Natural killer cell (primary cell): ENCODE data around the gene OR1N1. TPM values are rescaled to one million over a fixed set of nuclear protein-coding genes. Genes with fewer than 3 reads are reported as not detected.

Experiments used
- ATAC-seq, 3 donors: fragments of 150-1000 bp in 2 of 3; fragments of 200-7000 bp in 1 of 3; cut with Tn5 transposase; 1 replicate in 1 of 3; 2 replicates in 2 of 3; pipeline ENCODE4 v1.10.0; 2021; ENCODE audit warnings: mild to moderate bottlenecking in 2 of 3, moderate library complexity in 2 of 3
- DNase-seq, 2 donors: peaks; one replicate each; pipeline versions ENCODE4 v3.0.0 to v3.0.0-alpha.2; 2013 to 2021; ENCODE audit warnings: mixed read lengths in 1 of 2
- H3K27ac ChIP-seq: one replicate; pipeline ENCODE4 v1.5.1; 2013; ENCODE audit warnings: mild to moderate bottlenecking, low read length
- H3K27me3 ChIP-seq: one replicate; pipeline ENCODE4 v1.6.1; 2013; ENCODE audit warnings: low read length; ENCODE audit not compliant: control insufficient read depth, insufficient read depth
- H3K36me3 ChIP-seq: one replicate; pipeline ENCODE4 v1.6.1; 2013; ENCODE audit warnings: low read length; ENCODE audit not compliant: control insufficient read depth, insufficient read depth
- H3K4me1 ChIP-seq: one replicate; pipeline ENCODE4 v1.6.1; 2013; ENCODE audit warnings: low read length; ENCODE audit not compliant: control insufficient read depth, insufficient read depth
- H3K4me3 ChIP-seq: one replicate; pipeline ENCODE4 v1.5.1; 2013; ENCODE audit warnings: low read length
- H3K9me3 ChIP-seq: one replicate; pipeline ENCODE4 v1.6.1; 2013; ENCODE audit warnings: low read length; ENCODE audit not compliant: control insufficient read depth, insufficient read depth
- H3K27ac Mint-ChIP-seq, 2 donors: one replicate each; pipeline ENCODE4 v1.8.0; 2022; ENCODE audit warnings: mild to moderate bottlenecking in 2 of 2, mixed read lengths in 2 of 2, moderate library complexity in 1 of 2
- H3K27me3 Mint-ChIP-seq, 2 donors: one replicate each; pipeline ENCODE4 v1.8.0; 2022; ENCODE audit warnings: low read depth in 2 of 2, mixed read lengths in 2 of 2
- H3K36me3 Mint-ChIP-seq: one replicate; pipeline ENCODE4 v1.8.0; 2022; ENCODE audit warnings: mixed read lengths
- H3K4me1 Mint-ChIP-seq, 2 donors: one replicate each; pipeline ENCODE4 v1.8.0; 2022; ENCODE audit warnings: mixed read lengths in 2 of 2
- H3K4me3 Mint-ChIP-seq: one replicate; pipeline ENCODE4 v1.8.0; 2022; ENCODE audit warnings: mild to moderate bottlenecking, moderate library complexity, mixed read lengths
- H3K9me3 Mint-ChIP-seq, 2 donors: one replicate each; pipeline ENCODE4 v1.8.0; 2022; ENCODE audit warnings: mixed read lengths in 2 of 2
- CTCF ChIP-seq: fragments of 200-600 bp; IDR thresholded peaks from one replicate; pipeline ENCODE4 v1.8.0; 2022; ENCODE audit warnings: antibody characterized with exemption
- WGBS: methylation state at CpG from one replicate; pipeline ENCODE4 v1.1.7; 2013; ENCODE audit warnings: missing lambda C conversion rate; ENCODE audit not compliant: insufficient coverage; 5-methylcytosine and 5-hydroxymethylcytosine counted together
- intact Hi-C: fragments of 100-400 bp; cut with micrococcal nuclease; formaldehyde crosslinking; loops from one replicate; pipeline ENCODE4 v1.14.2; 2022
- total RNA-seq, 4 donors: library from RNA; stranded (reverse); fragments of 120-200 nt in 1 of 4; gene quantifications; one replicate each; pipeline versions ENCODE4 v1.2.3 to v1.2.4, GENCODE V29; 2013 to 2022

The OR1N1 gene
- total RNA-seq, 3 donors from 2014 or later (not counting 1 experiment from before 2014, with no cell fraction given): not detected

- Histone ChIP-seq H3K4me3 (no peak within 1 kb of the TSS), H3K27ac (no peak within 1 kb of the TSS), H3K4me1 (no peaks in the 10 kb centered on the region), H3K36me3 (no peaks in the 10 kb centered on the region), H3K9me3 (no peaks in the 10 kb centered on the region), H3K27me3 (no peaks in the 10 kb centered on the region)
- no peak for TF ChIP-seq CTCF
- intact Hi-C loops: no loop called here
- Mint-ChIP-seq H3K27me3 (peaks cover 44 to 80% of the 10 kb centered on the region in 2 donors), H3K4me3 (no peak within 1 kb of the TSS), H3K27ac (no peak within 1 kb of the TSS), H3K36me3 (no peaks in the 10 kb centered on the region), H3K4me1 (no peaks in the 10 kb centered on the region), H3K9me3 (no peaks in the 10 kb centered on the region)
- DNase-seq (no peak), ATAC-seq (no peak)
- WGBS: 89% methylated on average over 6 of the region's 6 CpGs
Measured at GRCh38 chr9:122477826-122478225, 49.3 kb downstream of the OR1N1 start, which contains the start of gene OR1J1. TSS of gene OR1J1 (minus strand) at chr9:122477926. CDS start at chr9:122477926, 0 bp downstream.

- H3K27ac Mint-ChIP-seq: no peak overlapping the region
- DNase-seq: no peak
- WGBS: 89% methylated on average over 3 of the region's 3 CpGs
- Histone ChIP-seq H3K27ac (no peak overlapping the region), H3K4me3 (no peak overlapping the region), H3K4me1 (no peaks in the 10 kb centered on the region), H3K9me3 (no peaks in the 10 kb centered on the region), H3K27me3 (no peaks in the 10 kb centered on the region), H3K36me3 (no peaks in the 10 kb centered on the region)
- peaks cover 40 to 76% of the 10 kb centered on the region in 2 donors for H3K27me3 Mint-ChIP-seq
- no peak for TF ChIP-seq CTCF
- H3K4me1 Mint-ChIP-seq: no peaks in the 10 kb centered on the region
- H3K36me3 Mint-ChIP-seq: no peaks in the 10 kb centered on the region
- intact Hi-C loops: no loop called here
- no peak overlapping the region for H3K4me3 Mint-ChIP-seq
- no peaks in the 10 kb centered on the region for H3K9me3 Mint-ChIP-seq
- ATAC-seq: no peak
Measured at GRCh38 chr9:122477346-122477745, 49.7 kb downstream of the OR1N1 start.

Other genes starting within 250 kb of the OR1N1 start
- 10 to 100 TPM in 1 of 3 donors, 1 to 10 TPM in 2; 2.1 to 11.3 (median 9.2) TPM for gene PTGS1, start 156.3 kb downstream of the OR1N1 start, total RNA-seq
- not detected for gene OR1J1, start 49.4 kb downstream of the OR1N1 start, total RNA-seq
- gene OR1J2, start 16.5 kb downstream of the OR1N1 start, total RNA-seq: not detected
- gene OR1J4, start 8.2 kb downstream of the OR1N1 start, total RNA-seq: not detected
- not detected for gene OR1N2, start 25.8 kb upstream of the OR1N1 start, total RNA-seq
- gene OR1L8, start 56.1 kb upstream of the OR1N1 start, total RNA-seq: under 1 TPM in 1 of 3 donors, not detected in 2; 0.40 TPM
- gene OR1Q1, start 87.4 kb upstream of the OR1N1 start, total RNA-seq: not detected
- 1 to 10 TPM in 1 of 3 donors, under 1 TPM in 1, not detected in 1; 0.75 to 1.1 TPM for gene OR1B1, start 130.3 kb upstream of the OR1N1 start, total RNA-seq
- not detected for gene OR1L1, start 134.4 kb upstream of the OR1N1 start, total RNA-seq
- not detected for gene OR1L3, start 147.8 kb upstream of the OR1N1 start, total RNA-seq
- not detected for gene OR1L4, start 196.7 kb upstream of the OR1N1 start, total RNA-seq
- not detected for gene OR1L6, start 215.0 kb upstream of the OR1N1 start, total RNA-seq